ENCODE measurements around the gene EIF2S2. TPM values are rescaled to one million over a fixed set of nuclear protein-coding genes. Genes with fewer than 3 reads are reported as not detected.
"Not testable (repeated sequence)": the region's sequence is repeated elsewhere in the genome, so short reads cannot be mapped to it uniquely, and the experiment has no call there.

EIF2S2 gene
- polyA plus RNA-seq, 3 donors, result 18.8 to 20.1 (median 18.9) TPM

- H3K27me3 Mint-ChIP-seq (ENCODE audit: low read depth in 3 of 3), result not testable (repeated sequence)
Measured at GRCh38 chr20:34132491-34132890, 20.4 kb upstream of the EIF2S2 start.

GRCh38 chr20:34131491-34131890 is 19.4 kb upstream of the EIF2S2 start:
- WGBS (ENCODE audit: insufficient coverage), result 86% methylated on average over 1 of the region's 4 CpGs
- Histone ChIP-seq H3K9ac (ENCODE audit: insufficient read depth, low read length, poor library complexity, severe bottlenecking) (no peak overlapping the region), H3K27me3 (ENCODE audit: control insufficient read depth in 2 of 2, insufficient read depth in 2 of 2, low read length in 2 of 2) (no peaks in the 10 kb centered on the region), H3K4me3 (replicated peaks in 1 of 3; ENCODE audit: low read depth in 2 of 3, low read length in 3 of 3) (no peak overlapping the region), H3K4me2 (replicated peaks; ENCODE audit: extremely low read depth, low read length, poor library complexity, severe bottlenecking) (no peak overlapping the region), H2AFZ (ENCODE audit: insufficient read depth, low read depth, low read length, poor library complexity, severe bottlenecking) (no peak overlapping the region), H3K79me2 (ENCODE audit: insufficient read depth, low read length) (no peaks in the 10 kb centered on the region), H3K4me1 (ENCODE audit: control insufficient read depth in 1 of 2, insufficient read depth in 2 of 2, low read length in 2 of 2) (peaks cover 0 to 5% of the 10 kb centered on the region in 2 donors), H3K27ac (ENCODE audit: low read depth in 1 of 2, low read length in 2 of 2) (no peak overlapping the region), H3K9me3 (replicated peaks in 1 of 2; ENCODE audit: control insufficient read depth in 1 of 2, insufficient read depth in 1 of 2, low read length in 2 of 2) (no peaks in the 10 kb centered on the region), H4K20me1 (ENCODE audit: insufficient read depth, low read length) (no peaks in the 10 kb centered on the region), H3K36me3 (replicated peaks in 1 of 2; ENCODE audit: control insufficient read depth in 1 of 2, insufficient read depth in 2 of 2, low read length in 2 of 2) (no peaks in the 10 kb centered on the region)
- no peak for DNase-seq
- Mint-ChIP-seq H3K4me1 (peaks cover 12% of the 10 kb centered on the region), H3K27ac (no peak overlapping the region), H3K4me3 (no peak overlapping the region), H3K36me3 (no peaks in the 10 kb centered on the region), H3K27me3 (ENCODE audit: low read depth in 3 of 3) (peaks cover 5 to 12% (median 11%) of the 10 kb centered on the region in 3 donors), H3K9me3 (peaks cover 0 to 5% (median 0%) of the 10 kb centered on the region in 7 donors)
- intact Hi-C loops (cut with micrococcal nuclease), result no loop called here
- TF ChIP-seq CTCF (IDR thresholded peaks at IDR 0.05), result no peak

More at GRCh38 chr20:34132491-34132890, 20.4 kb upstream of the EIF2S2 start:
- H3K36me3 Mint-ChIP-seq; H3K27me3 ChIP-seq (ENCODE audit: control insufficient read depth in 2 of 2, insufficient read depth in 2 of 2, low read length in 2 of 2); H3K4me2 ChIP-seq (replicated peaks; ENCODE audit: extremely low read depth, low read length, poor library complexity, severe bottlenecking); H3K79me2 ChIP-seq (ENCODE audit: insufficient read depth, low read length); H3K4me3 Mint-ChIP-seq; DNase-seq; H3K9me3 Mint-ChIP-seq; H3K9me3 ChIP-seq (replicated peaks in 1 of 2; ENCODE audit: control insufficient read depth in 1 of 2, insufficient read depth in 1 of 2, low read length in 2 of 2); H3K27ac ChIP-seq (ENCODE audit: low read depth in 1 of 2, low read length in 2 of 2); intact Hi-C loops (cut with micrococcal nuclease); H3K9ac ChIP-seq (ENCODE audit: insufficient read depth, low read length, poor library complexity, severe bottlenecking); H4K20me1 ChIP-seq (ENCODE audit: insufficient read depth, low read length); H3K36me3 ChIP-seq (replicated peaks in 1 of 2; ENCODE audit: control insufficient read depth in 1 of 2, insufficient read depth in 2 of 2, low read length in 2 of 2); H2AFZ ChIP-seq (ENCODE audit: insufficient read depth, low read depth, low read length, poor library complexity, severe bottlenecking); H3K4me3 ChIP-seq (replicated peaks in 1 of 3; ENCODE audit: low read depth in 2 of 3, low read length in 3 of 3); H3K4me1 ChIP-seq (ENCODE audit: control insufficient read depth in 1 of 2, insufficient read depth in 2 of 2, low read length in 2 of 2); H3K27ac Mint-ChIP-seq: not testable (repeated sequence)
- H3K4me1 Mint-ChIP-seq, result peaks cover 12% of the 10 kb centered on the region
- WGBS (ENCODE audit: insufficient coverage), result 100% methylated on average over 5 of the region's 26 CpGs

All from CD14-positive monocyte (primary cell).